Liver (tissue), 9 donors: ENCODE results near the gene MCL1. TPM values are rescaled to one million over a fixed set of nuclear protein-coding genes. Genes with fewer than 3 reads are reported as not detected.

Source experiments
- DNase-seq: peaks from one replicate; pipeline ENCODE4 v3.0.0-alpha.2; 2017; ENCODE audit warnings: low spot score
- H3K27ac ChIP-seq, 2 donors: one replicate each; pipeline ENCODE4 v1.7.0; 2013; ENCODE audit warnings: inconsistent platforms in 2 of 2, low read length in 2 of 2, control low read depth in 1 of 2, low read depth in 1 of 2, mild to moderate bottlenecking in 1 of 2
- H3K27me3 ChIP-seq, 4 donors: one replicate each; pipeline versions ENCODE4 v1.6.1 to v1.7.0; 2013; ENCODE audit warnings: low read length in 3 of 4, inconsistent platforms in 1 of 4, mild to moderate bottlenecking in 1 of 4, moderate library complexity in 1 of 4; ENCODE audit not compliant: control insufficient read depth in 4 of 4, insufficient read depth in 4 of 4
- H3K36me3 ChIP-seq, 4 donors: one replicate each; pipeline versions ENCODE4 v1.6.1 to v1.7.0; 2013; ENCODE audit warnings: low read length in 3 of 4, mild to moderate bottlenecking in 3 of 4, low read depth in 1 of 4, moderate library complexity in 1 of 4; ENCODE audit not compliant: control insufficient read depth in 4 of 4, insufficient read depth in 3 of 4
- H3K4me1 ChIP-seq, 4 donors: one replicate each; pipeline versions ENCODE4 v1.6.1 to v1.7.0; 2013; ENCODE audit warnings: low read length in 3 of 4, mild to moderate bottlenecking in 3 of 4, moderate library complexity in 1 of 4; ENCODE audit not compliant: control insufficient read depth in 4 of 4, insufficient read depth in 4 of 4
- H3K4me3 ChIP-seq, 3 donors: one replicate each; pipeline versions ENCODE4 v1.6.1 to v1.7.0; 2013; ENCODE audit warnings: low read length in 3 of 3, control low read depth in 1 of 3, low read depth in 1 of 3, mild to moderate bottlenecking in 1 of 3
- H3K9ac ChIP-seq, 2 donors: one replicate each; pipeline ENCODE4 v1.7.0; 2013; ENCODE audit warnings: low read length in 2 of 2, mild to moderate bottlenecking in 2 of 2, moderate library complexity in 2 of 2, control low read depth in 1 of 2, low read depth in 1 of 2
- H3K9me3 ChIP-seq, 4 donors: one replicate each; pipeline versions ENCODE4 v1.6.1 to v1.7.0; 2013; ENCODE audit warnings: low read length in 3 of 4; ENCODE audit not compliant: control insufficient read depth in 4 of 4
- EGR1 ChIP-seq, 2 donors: IDR thresholded peaks; 2 replicates each; pipeline ENCODE4 v1.6.1; 2016 to 2018; ENCODE audit warnings: antibody characterized with exemption in 2 of 2, low read depth in 2 of 2
- FOXA1 ChIP-seq: IDR thresholded peaks from 2 replicates; pipeline ENCODE4 v1.6.1; 2016; ENCODE audit warnings: antibody characterized with exemption
- FOXA2 ChIP-seq: IDR thresholded peaks from 2 replicates; pipeline ENCODE4 v1.6.1; 2016; ENCODE audit warnings: antibody characterized with exemption
- GABPA ChIP-seq, 2 donors: IDR thresholded peaks in 1 of 2; conservative IDR thresholded peaks in 1 of 2; 2 replicates each; pipeline ENCODE4 v1.6.1; 2016; ENCODE audit warnings: antibody characterized with exemption in 2 of 2, mild to moderate bottlenecking in 1 of 2, moderate library complexity in 1 of 2
- HNF4A ChIP-seq, 2 donors: conservative IDR thresholded peaks; 2 replicates each; pipeline ENCODE4 v1.6.1; 2016; ENCODE audit warnings: antibody characterized with exemption in 2 of 2, mild to moderate bottlenecking in 2 of 2
- HNF4G ChIP-seq: IDR thresholded peaks from 2 replicates; pipeline ENCODE4 v1.6.1; 2016; ENCODE audit warnings: antibody characterized with exemption
- JUND ChIP-seq, 2 donors: IDR thresholded peaks; 2 replicates each; pipeline ENCODE4 v1.6.1; 2016; ENCODE audit warnings: antibody characterized with exemption in 2 of 2
- NR2F2 ChIP-seq: IDR thresholded peaks from 2 replicates; pipeline ENCODE4 v1.6.1; 2016; ENCODE audit warnings: antibody characterized with exemption
- RAD21 ChIP-seq, 2 donors: IDR thresholded peaks; 2 replicates each; pipeline ENCODE4 v1.6.1; 2016; ENCODE audit warnings: antibody characterized with exemption in 2 of 2, mild to moderate bottlenecking in 2 of 2
- RXRA ChIP-seq, 2 donors: IDR thresholded peaks; 2 replicates each; pipeline ENCODE4 v1.6.1; 2017 to 2018; ENCODE audit warnings: antibody characterized with exemption in 2 of 2, mild to moderate bottlenecking in 1 of 2
- SP1 ChIP-seq: IDR thresholded peaks from 2 replicates; pipeline ENCODE4 v1.6.1; 2018; ENCODE audit warnings: antibody characterized with exemption, mild to moderate bottlenecking
- TAF1 ChIP-seq: conservative IDR thresholded peaks from 2 replicates; pipeline ENCODE4 v1.6.1; 2016; ENCODE audit warnings: antibody characterized with exemption, mild to moderate bottlenecking
- YY1 ChIP-seq: IDR thresholded peaks from 2 replicates; pipeline ENCODE4 v1.6.1; 2016; ENCODE audit warnings: antibody characterized with exemption, mild to moderate bottlenecking
- WGBS: extraction: QIAGEN DNeasy Blood & Tissue Kit; methylation state at CpG from one replicate; pipeline ENCODE4 v1.1.7; 2013; 5-methylcytosine and 5-hydroxymethylcytosine counted together
- polyA plus RNA-seq, 2 donors: library from polyadenylated mRNA; stranded (reverse) in 1 of 2; unstranded in 1 of 2; fragments of 200-250 nt in 1 of 2; fragments of >200 nt in 1 of 2; fragmentation: Nextera tagmentation in 1 of 2; extraction: Ambion mirVana in 1 of 2; gene quantifications; one replicate each; pipeline versions ENCODE4 v1.2.1 to v1.2.3, GENCODE V29; 2013 to 2015
- total RNA-seq, 2 donors: library from RNA; depleted of rRNA; stranded (reverse); fragments of >200 nt; gene quantifications; one replicate each; pipeline ENCODE4 v1.2.3, GENCODE V29; 2014
- TF ChIP-seq, protein P1 (sequence below): IDR thresholded peaks from 2 replicates; pipeline ENCODE4 v1.6.1; 2016; ENCODE audit warnings: antibody characterized with exemption, mild to moderate bottlenecking
- TF ChIP-seq, protein P2 (sequence below): IDR thresholded peaks from 2 replicates; pipeline ENCODE4 v1.6.1; 2016; ENCODE audit warnings: antibody characterized with exemption
- TF ChIP-seq, protein P3 (sequence below): IDR thresholded peaks from 2 replicates; pipeline ENCODE4 v1.6.1; 2016; ENCODE audit warnings: antibody characterized with exemption
- TF ChIP-seq, protein P4 (sequence below): IDR thresholded peaks from 2 replicates; pipeline ENCODE4 v1.6.1; 2016; ENCODE audit warnings: antibody characterized with exemption
- TF ChIP-seq, protein P5 (sequence below): fragments of 150-350 bp; IDR thresholded peaks from 2 replicates; pipeline ENCODE4 v1.5.1; 2017; ENCODE audit warnings: improper control_type of control experiment, low read depth, low read length; ENCODE audit not compliant: missing input control
- donor health status: healthy.
- donor health status: healthy.
- donor health status: healthy.
- donor health status: healthy.
- donor health status: healthy.

MCL1 gene
- total and polyA plus RNA-seq, 4 donors, result 23.4 to 181 (median 80.0) TPM

DNA sequence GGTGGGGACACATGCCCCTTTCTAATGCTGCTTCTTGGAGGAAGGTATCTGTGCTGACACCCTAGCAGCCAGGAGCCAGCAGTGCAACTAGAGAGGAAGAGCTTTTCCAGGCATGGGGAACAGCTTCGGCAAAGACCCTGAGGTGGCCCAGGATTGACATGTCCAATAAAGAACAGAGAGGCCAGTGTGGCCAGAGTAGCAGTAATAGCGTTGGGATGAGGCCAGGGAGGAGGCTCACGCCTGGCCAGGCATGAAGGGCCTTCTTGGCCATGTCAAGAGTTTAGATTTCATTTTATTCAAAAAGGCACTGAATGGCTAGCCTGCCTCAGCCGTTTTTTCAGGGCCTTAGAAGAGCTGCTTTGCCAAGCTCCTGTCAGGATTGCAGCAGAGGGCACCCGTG, 46.5 kb downstream of the MCL1 start:
- Histone ChIP-seq H3K9me3 (no peaks in the 10 kb centered on the region), H3K4me1 (peaks cover 2 to 12% (median 9%) of the 10 kb centered on the region in 4 donors), H3K27ac (peak overlapping the region; percentile 83 to 92), H3K36me3 (no peaks in the 10 kb centered on the region), H3K27me3 (no peaks in the 10 kb centered on the region), H3K9ac (peak overlapping the region; percentile 58 to 70), H3K4me3 (no peak overlapping the region)
- DNase-seq, result no peak
- WGBS, result 42% methylated on average over 5 of the region's 5 CpGs
- TF ChIP-seq EGR1 (IDR thresholded peaks at IDR 0.05; ENCODE audit: low read depth in 2 of 2), result no peak
- TF ChIP-seq TAF1, result no peak
- no peak for TF ChIP-seq NR2F2
- TF ChIP-seq, protein P1, sequence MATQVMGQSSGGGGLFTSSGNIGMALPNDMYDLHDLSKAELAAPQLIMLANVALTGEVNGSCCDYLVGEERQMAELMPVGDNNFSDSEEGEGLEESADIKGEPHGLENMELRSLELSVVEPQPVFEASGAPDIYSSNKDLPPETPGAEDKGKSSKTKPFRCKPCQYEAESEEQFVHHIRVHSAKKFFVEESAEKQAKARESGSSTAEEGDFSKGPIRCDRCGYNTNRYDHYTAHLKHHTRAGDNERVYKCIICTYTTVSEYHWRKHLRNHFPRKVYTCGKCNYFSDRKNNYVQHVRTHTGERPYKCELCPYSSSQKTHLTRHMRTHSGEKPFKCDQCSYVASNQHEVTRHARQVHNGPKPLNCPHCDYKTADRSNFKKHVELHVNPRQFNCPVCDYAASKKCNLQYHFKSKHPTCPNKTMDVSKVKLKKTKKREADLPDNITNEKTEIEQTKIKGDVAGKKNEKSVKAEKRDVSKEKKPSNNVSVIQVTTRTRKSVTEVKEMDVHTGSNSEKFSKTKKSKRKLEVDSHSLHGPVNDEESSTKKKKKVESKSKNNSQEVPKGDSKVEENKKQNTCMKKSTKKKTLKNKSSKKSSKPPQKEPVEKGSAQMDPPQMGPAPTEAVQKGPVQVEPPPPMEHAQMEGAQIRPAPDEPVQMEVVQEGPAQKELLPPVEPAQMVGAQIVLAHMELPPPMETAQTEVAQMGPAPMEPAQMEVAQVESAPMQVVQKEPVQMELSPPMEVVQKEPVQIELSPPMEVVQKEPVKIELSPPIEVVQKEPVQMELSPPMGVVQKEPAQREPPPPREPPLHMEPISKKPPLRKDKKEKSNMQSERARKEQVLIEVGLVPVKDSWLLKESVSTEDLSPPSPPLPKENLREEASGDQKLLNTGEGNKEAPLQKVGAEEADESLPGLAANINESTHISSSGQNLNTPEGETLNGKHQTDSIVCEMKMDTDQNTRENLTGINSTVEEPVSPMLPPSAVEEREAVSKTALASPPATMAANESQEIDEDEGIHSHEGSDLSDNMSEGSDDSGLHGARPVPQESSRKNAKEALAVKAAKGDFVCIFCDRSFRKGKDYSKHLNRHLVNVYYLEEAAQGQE, result no peak
- TF ChIP-seq YY1, result no peak
- no peak for TF ChIP-seq RXRA (IDR thresholded peaks at IDR 0.05)
- no peak for TF ChIP-seq GABPA (IDR thresholded peaks at IDR 0.05 in 1 of 2, conservative IDR thresholded peaks at IDR 0.05 in 1 of 2)
- TF ChIP-seq, protein P2, sequence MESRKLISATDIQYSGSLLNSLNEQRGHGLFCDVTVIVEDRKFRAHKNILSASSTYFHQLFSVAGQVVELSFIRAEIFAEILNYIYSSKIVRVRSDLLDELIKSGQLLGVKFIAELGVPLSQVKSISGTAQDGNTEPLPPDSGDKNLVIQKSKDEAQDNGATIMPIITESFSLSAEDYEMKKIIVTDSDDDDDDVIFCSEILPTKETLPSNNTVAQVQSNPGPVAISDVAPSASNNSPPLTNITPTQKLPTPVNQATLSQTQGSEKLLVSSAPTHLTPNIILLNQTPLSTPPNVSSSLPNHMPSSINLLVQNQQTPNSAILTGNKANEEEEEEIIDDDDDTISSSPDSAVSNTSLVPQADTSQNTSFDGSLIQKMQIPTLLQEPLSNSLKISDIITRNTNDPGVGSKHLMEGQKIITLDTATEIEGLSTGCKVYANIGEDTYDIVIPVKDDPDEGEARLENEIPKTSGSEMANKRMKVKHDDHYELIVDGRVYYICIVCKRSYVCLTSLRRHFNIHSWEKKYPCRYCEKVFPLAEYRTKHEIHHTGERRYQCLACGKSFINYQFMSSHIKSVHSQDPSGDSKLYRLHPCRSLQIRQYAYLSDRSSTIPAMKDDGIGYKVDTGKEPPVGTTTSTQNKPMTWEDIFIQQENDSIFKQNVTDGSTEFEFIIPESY, result no peak
- no peak for TF ChIP-seq HNF4G
- no peak for TF ChIP-seq FOXA2
- TF ChIP-seq, protein P3, sequence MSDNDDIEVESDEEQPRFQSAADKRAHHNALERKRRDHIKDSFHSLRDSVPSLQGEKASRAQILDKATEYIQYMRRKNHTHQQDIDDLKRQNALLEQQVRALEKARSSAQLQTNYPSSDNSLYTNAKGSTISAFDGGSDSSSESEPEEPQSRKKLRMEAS, result no peak
- TF ChIP-seq FOXA1, result no peak
- TF ChIP-seq, protein P4, sequence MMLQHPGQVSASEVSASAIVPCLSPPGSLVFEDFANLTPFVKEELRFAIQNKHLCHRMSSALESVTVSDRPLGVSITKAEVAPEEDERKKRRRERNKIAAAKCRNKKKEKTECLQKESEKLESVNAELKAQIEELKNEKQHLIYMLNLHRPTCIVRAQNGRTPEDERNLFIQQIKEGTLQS, result no peak
- no peak for TF ChIP-seq JUND (IDR thresholded peaks at IDR 0.05)
- TF ChIP-seq SP1, result no peak

DNA sequence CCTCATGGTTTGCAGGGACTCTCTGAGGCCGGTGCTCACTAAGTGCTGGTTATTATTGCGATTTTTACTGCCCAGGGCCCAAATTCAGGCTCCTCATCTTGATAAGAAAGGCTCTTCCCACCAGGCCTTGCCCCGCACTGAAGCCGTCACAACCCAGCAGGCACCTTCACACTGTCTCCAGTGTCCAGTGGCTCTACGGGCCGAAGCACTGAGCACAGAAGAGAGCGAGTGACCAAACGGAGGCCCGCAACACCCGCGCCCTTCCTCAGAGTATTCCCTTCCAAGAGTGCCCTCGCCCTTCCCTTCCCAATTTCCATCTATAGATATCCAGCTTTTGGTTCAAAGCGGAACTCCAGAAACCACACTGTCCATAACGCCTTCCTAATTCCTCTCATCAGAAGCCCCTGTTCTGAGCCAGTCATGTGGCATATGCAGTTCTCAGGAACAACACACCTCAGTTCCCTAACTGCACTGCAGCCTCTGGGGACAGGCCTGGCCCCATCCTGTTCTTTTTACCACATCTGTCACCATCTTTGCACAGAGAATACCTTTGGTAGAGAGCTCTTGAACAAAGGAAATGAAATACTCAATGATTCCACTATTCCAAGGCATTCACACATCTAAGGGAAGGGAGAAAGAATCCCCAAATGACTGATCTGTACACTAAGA, 48.8 kb downstream of the MCL1 start:
- no peak for DNase-seq
- Histone ChIP-seq H3K4me1 (peaks cover 2 to 12% (median 9%) of the 10 kb centered on the region in 4 donors), H3K9ac (no peak overlapping the region), H3K27me3 (no peaks in the 10 kb centered on the region), H3K4me3 (no peak overlapping the region), H3K27ac (no peak overlapping the region), H3K36me3 (no peaks in the 10 kb centered on the region), H3K9me3 (no peaks in the 10 kb centered on the region)
- TF ChIP-seq TAF1 (no peak), YY1 (no peak), EGR1 (IDR thresholded peaks at IDR 0.05; ENCODE audit: low read depth in 2 of 2) (no peak), HNF4A (conservative IDR thresholded peaks at IDR 0.05) (no peak), RAD21 (IDR thresholded peaks at IDR 0.05) (no peak), NR2F2 (no peak)
- TF ChIP-seq, protein P1, result no peak
- TF ChIP-seq, protein P2, result no peak
- TF ChIP-seq, protein P3, result no peak
- TF ChIP-seq, protein P5, sequence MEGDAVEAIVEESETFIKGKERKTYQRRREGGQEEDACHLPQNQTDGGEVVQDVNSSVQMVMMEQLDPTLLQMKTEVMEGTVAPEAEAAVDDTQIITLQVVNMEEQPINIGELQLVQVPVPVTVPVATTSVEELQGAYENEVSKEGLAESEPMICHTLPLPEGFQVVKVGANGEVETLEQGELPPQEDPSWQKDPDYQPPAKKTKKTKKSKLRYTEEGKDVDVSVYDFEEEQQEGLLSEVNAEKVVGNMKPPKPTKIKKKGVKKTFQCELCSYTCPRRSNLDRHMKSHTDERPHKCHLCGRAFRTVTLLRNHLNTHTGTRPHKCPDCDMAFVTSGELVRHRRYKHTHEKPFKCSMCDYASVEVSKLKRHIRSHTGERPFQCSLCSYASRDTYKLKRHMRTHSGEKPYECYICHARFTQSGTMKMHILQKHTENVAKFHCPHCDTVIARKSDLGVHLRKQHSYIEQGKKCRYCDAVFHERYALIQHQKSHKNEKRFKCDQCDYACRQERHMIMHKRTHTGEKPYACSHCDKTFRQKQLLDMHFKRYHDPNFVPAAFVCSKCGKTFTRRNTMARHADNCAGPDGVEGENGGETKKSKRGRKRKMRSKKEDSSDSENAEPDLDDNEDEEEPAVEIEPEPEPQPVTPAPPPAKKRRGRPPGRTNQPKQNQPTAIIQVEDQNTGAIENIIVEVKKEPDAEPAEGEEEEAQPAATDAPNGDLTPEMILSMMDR, result no peak
- 97% methylated on average over 14 of the region's 14 CpGs for WGBS
